ENCODE measurements around the gene POU2AF1.

POU2AF1 gene

DNA sequence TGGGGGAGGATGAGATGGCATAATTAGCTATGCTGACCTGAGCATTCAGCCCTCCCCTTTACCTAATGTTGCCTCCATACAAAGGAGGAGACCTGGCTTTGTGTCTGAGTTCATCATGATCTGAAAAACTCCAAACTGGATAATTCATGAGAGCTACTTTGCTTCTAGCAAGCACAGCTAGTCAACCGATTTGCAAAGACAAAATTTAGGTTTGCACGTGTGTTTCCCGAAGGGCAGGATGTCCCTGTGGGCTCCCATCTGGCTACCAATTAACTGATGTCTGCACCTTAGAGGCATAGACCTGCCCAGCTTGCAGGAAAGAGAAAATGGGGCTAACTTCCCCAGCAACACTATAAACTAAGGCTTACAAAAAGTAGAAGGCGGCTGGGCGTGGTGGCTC lies 42.2 kb upstream of the POU2AF1 start:
- H3K9me2 ChIP-seq (replicated peaks; ENCODE audit: control insufficient read depth, low read length) = no peaks in the 10 kb centered on the region
- H3K27ac ChIP-seq (ENCODE audit: low read depth, low read length) = peak overlapping the region; percentile 69
- peak overlapping the region; percentile 20; the same call in 1 of the 2 replicates for H3K4me3 ChIP-seq (ENCODE audit: low read length)
- no peaks in the 10 kb centered on the region for H3K27me3 ChIP-seq (ENCODE audit: control insufficient read depth, low read length)
- peaks cover 18% of the 10 kb centered on the region for H3K36me3 ChIP-seq (ENCODE audit: control insufficient read depth, low read length)
- TF ChIP-seq, protein P1, sequence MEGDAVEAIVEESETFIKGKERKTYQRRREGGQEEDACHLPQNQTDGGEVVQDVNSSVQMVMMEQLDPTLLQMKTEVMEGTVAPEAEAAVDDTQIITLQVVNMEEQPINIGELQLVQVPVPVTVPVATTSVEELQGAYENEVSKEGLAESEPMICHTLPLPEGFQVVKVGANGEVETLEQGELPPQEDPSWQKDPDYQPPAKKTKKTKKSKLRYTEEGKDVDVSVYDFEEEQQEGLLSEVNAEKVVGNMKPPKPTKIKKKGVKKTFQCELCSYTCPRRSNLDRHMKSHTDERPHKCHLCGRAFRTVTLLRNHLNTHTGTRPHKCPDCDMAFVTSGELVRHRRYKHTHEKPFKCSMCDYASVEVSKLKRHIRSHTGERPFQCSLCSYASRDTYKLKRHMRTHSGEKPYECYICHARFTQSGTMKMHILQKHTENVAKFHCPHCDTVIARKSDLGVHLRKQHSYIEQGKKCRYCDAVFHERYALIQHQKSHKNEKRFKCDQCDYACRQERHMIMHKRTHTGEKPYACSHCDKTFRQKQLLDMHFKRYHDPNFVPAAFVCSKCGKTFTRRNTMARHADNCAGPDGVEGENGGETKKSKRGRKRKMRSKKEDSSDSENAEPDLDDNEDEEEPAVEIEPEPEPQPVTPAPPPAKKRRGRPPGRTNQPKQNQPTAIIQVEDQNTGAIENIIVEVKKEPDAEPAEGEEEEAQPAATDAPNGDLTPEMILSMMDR (IDR thresholded peaks at IDR 0.05; ENCODE audit: low read depth, low read length, poor library complexity, severe bottlenecking) = no peak
- no peak for TF ChIP-seq EZH2phosphoT487 (IDR thresholded peaks at IDR 0.05; ENCODE audit: borderline replicate concordance, low read length)
- peaks cover 73% of the 10 kb centered on the region for H3K4me1 ChIP-seq (ENCODE audit: control insufficient read depth, low read length)
- H3K79me2 ChIP-seq (ENCODE audit: control insufficient read depth, low read length) = peaks cover 25% of the 10 kb centered on the region
- H3K9me3 ChIP-seq (ENCODE audit: control insufficient read depth, insufficient read depth, low read length) = peaks cover 11% of the 10 kb centered on the region; the same call in 1 of the 2 replicates
- no peaks in the 10 kb centered on the region for H4K20me1 ChIP-seq (ENCODE audit: control insufficient read depth, insufficient read depth, low read depth, low read length)
- peaks cover 30% of the 10 kb centered on the region for H3F3A ChIP-seq (ENCODE audit: control insufficient read depth, insufficient read depth)
- H3K4me2 ChIP-seq (ENCODE audit: low read length) = peak overlapping the region; percentile 62

DNA sequence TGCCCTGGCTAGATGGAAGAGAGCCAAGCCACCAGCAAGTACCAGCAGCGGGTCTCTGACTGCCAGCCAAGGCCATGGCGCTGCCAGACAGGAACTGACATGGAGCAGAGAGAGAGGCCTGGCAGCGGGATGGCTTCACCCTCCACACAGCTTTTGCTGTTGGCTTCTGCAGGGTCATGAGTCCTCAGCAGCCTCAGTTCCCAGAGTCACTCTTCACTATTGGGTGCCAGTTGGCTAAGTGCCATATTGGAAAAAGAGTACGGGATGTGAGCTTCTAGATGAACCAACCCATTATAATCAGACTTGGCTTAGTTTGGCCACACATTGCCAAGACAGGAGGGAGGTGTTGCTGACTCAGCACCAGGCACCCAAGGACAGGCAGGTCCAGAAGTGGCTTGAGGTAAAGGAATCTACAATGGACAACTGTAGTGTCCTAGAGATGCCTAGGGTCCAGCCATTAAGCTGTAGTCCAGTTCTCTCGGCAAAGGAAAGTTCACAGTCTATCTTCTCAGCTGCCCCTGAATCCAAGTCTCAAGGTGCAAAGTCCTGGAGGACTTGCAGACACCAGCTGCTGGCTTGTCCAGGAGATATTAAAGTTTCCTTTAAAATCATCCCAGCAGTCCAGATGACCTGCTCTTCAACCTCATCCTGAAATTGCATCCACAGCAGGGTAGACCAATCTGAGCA lies 40.7 kb upstream of the POU2AF1 start:
- Histone ChIP-seq H4K20me1 (ENCODE audit: control insufficient read depth, insufficient read depth, low read depth, low read length) (no peaks in the 10 kb centered on the region), H3K27ac (ENCODE audit: low read depth, low read length) (peak overlapping the region; percentile 98), H3K9me2 (replicated peaks; ENCODE audit: control insufficient read depth, low read length) (no peaks in the 10 kb centered on the region), H3K27me3 (ENCODE audit: control insufficient read depth, low read length) (no peaks in the 10 kb centered on the region), H3K9me3 (ENCODE audit: control insufficient read depth, insufficient read depth, low read length) (peaks cover 11% of the 10 kb centered on the region; the same call in 1 of the 2 replicates), H3K4me2 (ENCODE audit: low read length) (peak overlapping the region; percentile 96), H3K4me1 (ENCODE audit: control insufficient read depth, low read length) (peaks cover 88% of the 10 kb centered on the region), H3F3A (ENCODE audit: control insufficient read depth, insufficient read depth) (peaks cover 45% of the 10 kb centered on the region), H3K79me2 (ENCODE audit: control insufficient read depth, low read length) (peaks cover 27% of the 10 kb centered on the region), H3K4me3 (ENCODE audit: low read length) (peak overlapping the region; percentile 73), H3K36me3 (ENCODE audit: control insufficient read depth, low read length) (peaks cover 22% of the 10 kb centered on the region)
- TF ChIP-seq, protein P1 (IDR thresholded peaks at IDR 0.05; ENCODE audit: low read depth, low read length, poor library complexity, severe bottlenecking) = no peak

DNA sequence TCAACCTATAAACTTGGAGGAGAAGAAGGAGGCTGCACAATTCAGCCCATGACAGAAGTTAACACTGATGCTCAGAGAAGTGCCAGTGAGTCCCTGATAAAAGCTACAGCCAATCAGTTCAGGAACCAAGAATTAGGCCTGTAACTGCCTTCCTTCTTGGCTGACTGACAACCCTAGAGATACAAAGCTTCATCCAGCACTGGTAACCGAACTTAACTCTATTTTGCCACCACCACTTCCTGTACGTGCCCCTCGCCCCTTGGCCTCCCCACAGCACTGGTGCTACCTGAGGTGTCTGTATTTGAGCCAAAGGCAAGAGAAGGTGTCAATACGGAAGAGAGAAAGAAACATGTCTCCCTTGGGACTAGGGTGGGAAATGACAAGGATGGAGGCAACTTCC lies 40.1 kb upstream of the POU2AF1 start:
- no peaks in the 10 kb centered on the region for H3K27me3 ChIP-seq (ENCODE audit: control insufficient read depth, low read length)
- H4K20me1 ChIP-seq (ENCODE audit: control insufficient read depth, insufficient read depth, low read depth, low read length) = no peaks in the 10 kb centered on the region
- TF ChIP-seq, protein P1 (IDR thresholded peaks at IDR 0.05; ENCODE audit: low read depth, low read length, poor library complexity, severe bottlenecking) = no peak
- no peak for TF ChIP-seq EZH2phosphoT487 (IDR thresholded peaks at IDR 0.05; ENCODE audit: borderline replicate concordance, low read length)
- peaks cover 11% of the 10 kb centered on the region; the same call in 1 of the 2 replicates for H3K9me3 ChIP-seq (ENCODE audit: control insufficient read depth, insufficient read depth, low read length)
- peaks cover 27% of the 10 kb centered on the region for H3K79me2 ChIP-seq (ENCODE audit: control insufficient read depth, low read length)
- H3K4me1 ChIP-seq (ENCODE audit: control insufficient read depth, low read length) = peaks cover 94% of the 10 kb centered on the region
- H3K4me3 ChIP-seq (ENCODE audit: low read length) = peak overlapping the region; percentile 73
- peaks cover 24% of the 10 kb centered on the region for H3K36me3 ChIP-seq (ENCODE audit: control insufficient read depth, low read length)
- peak overlapping the region; percentile 96 for H3K4me2 ChIP-seq (ENCODE audit: low read length)
- H3F3A ChIP-seq (ENCODE audit: control insufficient read depth, insufficient read depth) = peaks cover 51% of the 10 kb centered on the region
- no peaks in the 10 kb centered on the region for H3K9me2 ChIP-seq (replicated peaks; ENCODE audit: control insufficient read depth, low read length)
- H3K27ac ChIP-seq (ENCODE audit: low read depth, low read length) = peak overlapping the region; percentile 98

All from DOHH2 (cell line).